NCI-H1048 (cell line): ENCODE data around the gene RNF213.

ENCODE experiments used
- DNase-seq: peaks from one replicate; lab custom pipeline; 2025; lab: John Stamatoyannopoulos, UW

The RNF213 gene

DNA sequence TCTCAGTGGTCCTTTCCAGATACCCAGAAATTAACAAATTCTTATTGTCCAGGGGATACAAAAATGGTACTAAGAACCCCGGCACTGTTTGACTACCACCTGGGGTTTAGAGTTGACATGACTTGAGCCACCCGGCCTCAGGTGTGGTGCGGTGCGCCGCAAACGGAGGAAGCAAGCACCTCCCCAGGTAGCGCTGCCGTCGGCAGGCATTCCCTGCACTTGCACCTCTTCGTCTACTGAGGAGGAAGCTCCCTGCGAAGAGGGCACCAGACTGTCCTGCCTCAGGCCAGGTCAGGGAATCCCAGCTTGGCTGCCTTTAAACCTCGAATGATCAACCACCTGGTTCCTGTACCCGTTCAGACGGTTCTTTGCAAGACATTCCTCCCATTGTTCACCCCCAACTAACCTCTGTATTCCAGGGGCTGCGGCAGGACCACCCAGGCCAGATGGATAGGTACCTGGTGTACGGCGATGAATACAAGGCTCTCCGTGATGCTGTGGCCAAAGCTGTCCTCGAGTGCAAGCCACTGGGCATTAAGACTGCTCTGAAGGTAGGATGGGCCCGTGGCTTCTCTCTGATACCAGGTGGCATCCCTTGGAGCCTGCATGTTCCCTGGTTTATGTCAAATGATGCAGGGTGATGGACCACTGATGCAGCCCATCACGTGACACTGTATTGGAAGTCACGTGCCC lies 113.5 kb downstream of the RNF213 start:
- DNase-seq = no peak

DNA sequence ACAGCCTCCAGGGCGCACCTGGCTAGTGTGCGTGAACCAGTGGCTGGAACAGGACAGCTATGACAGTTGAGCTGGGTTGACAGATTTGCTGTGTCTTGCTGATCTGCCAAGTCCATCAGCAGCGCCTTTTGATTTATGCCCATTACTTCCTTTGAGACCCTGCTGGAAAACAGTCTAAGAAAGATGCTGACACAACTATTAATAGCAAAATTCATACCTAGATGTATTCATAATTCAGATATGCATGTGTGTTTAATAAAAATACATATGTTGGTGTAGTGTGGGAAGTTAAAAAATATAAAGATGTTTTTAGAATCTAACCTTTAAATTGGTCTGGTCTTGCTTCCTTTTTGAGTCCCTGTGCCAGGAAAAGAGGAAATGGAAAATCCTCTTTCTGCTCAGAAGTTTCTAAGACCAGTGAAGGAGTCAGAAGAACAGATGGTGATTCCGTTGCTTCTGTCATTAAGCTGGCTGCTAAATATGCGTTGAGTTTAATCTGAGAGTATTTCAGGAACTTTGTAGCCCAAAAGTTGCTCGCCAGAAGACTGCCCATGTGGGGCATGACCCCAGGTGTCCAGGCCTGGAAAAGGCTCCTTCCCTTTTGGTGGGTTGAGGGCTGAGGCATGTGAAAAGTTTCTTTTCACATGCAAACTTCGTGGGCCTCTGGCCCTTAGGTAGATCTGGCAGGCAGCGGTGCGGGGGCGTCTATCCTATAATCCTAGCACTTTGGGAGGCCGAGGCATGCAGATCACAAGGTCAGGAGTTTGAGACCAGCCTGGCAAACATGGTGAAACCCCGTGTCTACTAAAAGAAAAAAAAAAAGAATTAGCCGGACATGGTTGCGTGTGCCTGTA lies 114.3 kb downstream of the RNF213 start:
- DNase-seq = no peak

- no peak for DNase-seq
Observed at GRCh38 chr17:80376531-80376930, 115.9 kb downstream of the RNF213 start.

DNA sequence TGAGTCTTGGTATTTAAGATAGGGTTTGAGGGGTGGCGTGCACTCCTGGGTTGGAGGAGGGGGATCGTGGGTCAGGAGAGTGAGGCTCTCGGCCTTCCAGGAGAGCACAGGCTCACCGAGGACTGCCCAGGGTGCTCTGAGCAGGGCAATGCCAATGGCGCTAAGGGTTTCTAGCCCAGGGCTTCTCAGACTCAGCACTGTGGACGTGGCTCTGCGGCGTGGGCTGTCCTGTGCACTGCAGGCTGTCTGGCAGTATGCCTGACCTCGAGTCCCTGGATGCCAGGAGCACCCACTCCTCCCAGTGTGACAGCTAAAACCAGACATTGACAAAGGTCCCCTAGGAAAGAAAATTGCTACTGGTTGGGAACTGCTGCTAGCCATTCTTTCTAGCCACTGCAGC lies 117.1 kb downstream of the RNF213 start:
- no peak for DNase-seq

DNA sequence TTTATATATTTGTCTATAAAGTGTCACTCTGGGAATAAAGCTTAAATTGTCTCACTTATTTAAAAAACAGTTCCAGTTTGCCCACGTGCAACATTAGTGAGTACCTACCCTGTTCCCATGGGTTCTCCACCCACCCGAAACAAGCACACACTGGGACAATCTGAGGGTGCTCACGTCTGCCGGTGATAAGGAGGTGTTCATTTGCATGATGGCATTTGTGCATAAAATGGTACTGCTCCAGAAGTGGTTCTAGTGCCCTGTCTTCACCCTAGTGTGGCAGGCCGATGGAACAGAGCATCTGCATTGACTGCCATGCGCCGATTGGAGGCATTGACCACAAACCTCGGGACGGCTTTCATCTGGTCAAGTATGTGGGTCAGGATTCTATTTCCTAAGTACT lies 118.7 kb downstream of the RNF213 start:
- no peak for DNase-seq

GRCh38 chr17:80380068-80380467 lies 119.4 kb downstream of the RNF213 start:
- no peak for DNase-seq

DNA sequence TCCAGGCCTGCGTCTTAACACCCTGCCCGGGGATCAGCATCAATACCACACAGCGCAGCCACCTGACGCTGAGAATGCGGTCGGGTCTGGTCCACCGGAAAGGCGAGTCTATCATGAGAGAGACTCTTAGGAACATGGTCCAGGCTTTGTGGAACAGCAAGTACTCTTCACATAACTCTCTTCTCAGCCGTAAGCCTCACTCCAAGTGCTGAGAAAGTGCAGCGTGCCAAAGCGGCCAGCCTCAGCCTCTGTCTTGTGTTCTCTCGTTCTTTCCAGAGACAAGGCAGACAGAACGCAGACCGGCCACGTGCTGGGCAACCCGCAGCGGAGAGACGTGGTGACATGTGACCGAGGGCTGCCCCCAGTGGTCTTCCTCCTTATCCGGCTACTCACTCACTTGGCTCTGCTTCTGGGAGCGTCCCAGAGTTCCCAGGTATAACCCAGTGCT lies 119.9 kb downstream of the RNF213 start:
- DNase-seq = no peak

- no peak for DNase-seq
Observed at GRCh38 chr17:80381416-80381923, 120.8 kb downstream of the RNF213 start.

- no peak for DNase-seq
Observed at GRCh38 chr17:80382446-80382845, 121.8 kb downstream of the RNF213 start.

DNA sequence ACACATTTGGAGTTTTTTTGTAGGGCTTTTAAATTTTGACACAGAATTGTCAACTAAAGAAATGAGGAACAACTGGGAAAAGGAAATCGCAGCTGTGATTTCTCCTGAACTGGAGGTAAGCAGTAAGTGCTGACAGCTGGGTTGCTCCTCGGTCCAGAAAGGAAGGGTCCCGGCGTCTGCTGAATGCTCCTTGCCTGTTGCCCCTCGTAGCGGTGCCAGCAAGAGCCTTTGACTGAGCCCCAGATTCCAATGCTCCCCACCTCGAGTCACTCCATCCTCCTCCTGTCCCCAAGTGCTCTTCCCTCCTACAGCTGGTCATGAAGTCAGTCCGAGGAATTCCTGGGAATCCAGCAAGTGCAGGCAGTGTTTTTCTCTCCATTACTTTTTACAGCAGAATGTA lies 122.3 kb downstream of the RNF213 start:
- no peak for DNase-seq

- no peak for DNase-seq
Observed at GRCh38 chr17:80384078-80384960, 123.7 kb downstream of the RNF213 start.

DNA sequence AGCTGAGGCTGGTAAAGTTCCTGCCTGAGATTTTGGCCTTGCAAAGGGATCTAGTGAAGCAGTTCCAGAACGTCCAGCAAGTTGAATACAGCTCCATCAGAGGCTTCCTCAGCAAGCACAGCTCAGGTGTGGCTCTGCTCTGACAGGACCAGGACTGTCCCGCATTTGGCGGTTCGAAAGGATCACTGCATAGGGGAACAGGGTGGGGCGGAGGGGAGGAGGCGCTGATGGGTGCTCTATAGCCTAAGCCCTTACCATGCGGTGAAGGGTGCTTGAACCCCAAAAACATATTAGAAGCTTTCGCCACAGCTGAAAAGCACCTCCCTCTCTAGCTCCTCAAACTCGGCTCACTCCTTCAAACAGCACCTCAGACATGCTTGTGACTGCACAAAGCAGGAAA lies 124.4 kb downstream of the RNF213 start:
- no peak for DNase-seq

- DNase-seq = no peak
Observed at GRCh38 chr17:80386341-80386740, 125.7 kb downstream of the RNF213 start.

DNA sequence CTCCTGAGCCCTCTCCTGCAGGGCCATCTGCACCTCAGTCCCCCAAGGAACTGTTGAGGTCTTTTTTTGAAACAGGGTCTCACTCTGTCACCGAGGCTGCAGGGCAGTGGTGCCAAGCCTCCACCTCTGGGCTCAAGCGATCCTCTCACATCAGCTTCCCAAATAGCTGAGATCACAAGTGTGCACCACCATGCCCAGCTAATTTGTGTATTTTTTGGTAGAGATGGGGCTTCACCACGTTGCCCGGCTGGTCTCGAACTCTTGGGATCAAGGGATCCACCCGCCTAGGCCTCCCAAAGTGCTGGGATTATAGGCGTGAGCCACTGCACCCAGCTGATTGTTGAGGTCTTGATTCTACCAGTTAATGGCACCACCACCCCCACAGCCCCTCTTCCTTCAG lies 126.4 kb downstream of the RNF213 start:
- no peak for DNase-seq

GRCh38 chr17:80388175-80388574 lies 127.5 kb downstream of the RNF213 start:
- DNase-seq = no peak

DNA sequence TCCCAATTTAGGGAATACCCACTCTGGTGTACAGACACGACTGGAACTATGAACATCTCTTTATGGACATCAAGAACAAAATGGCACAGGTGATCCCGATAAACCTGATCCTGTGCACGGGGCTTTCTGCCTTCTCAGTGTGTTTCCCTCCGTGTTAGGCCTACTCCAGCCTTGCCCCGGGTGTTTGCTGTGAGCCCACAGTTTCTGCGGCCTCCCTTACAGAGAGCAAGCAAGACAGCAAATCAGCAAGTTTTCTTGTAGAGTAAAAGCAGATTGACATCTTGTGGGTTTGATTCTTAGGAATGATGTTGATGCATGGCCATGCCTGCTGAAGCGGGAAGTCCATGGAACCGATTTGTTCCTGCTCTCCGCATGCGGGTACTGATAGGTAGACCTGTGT lies 127.9 kb downstream of the RNF213 start:
- DNase-seq = no peak

- no peak for DNase-seq
Observed at GRCh38 chr17:80389011-80389995, 128.7 kb downstream of the RNF213 start.

- DNase-seq = no peak
Observed at GRCh38 chr17:80393241-80393890, 132.7 kb downstream of the RNF213 start.

DNA sequence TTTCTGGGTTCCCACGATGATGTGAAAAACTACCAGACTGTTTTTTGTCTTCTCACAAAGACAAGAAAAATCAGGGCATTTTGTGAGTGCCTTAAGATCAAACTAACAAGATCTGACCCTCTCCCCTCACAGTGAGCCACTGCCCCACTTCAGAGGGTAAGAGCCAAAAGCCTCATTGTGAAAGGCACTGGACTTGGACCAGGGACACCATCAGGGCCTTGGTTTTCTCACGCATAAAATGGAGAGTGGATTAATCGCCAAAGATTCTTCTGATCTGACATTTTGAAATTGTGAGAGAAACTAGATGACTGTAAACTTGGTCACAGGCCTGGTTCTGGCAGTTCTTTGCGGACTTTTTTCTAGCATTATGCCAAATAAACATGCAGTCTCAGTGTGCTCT lies 133.3 kb downstream of the RNF213 start:
- DNase-seq = no peak

DNA sequence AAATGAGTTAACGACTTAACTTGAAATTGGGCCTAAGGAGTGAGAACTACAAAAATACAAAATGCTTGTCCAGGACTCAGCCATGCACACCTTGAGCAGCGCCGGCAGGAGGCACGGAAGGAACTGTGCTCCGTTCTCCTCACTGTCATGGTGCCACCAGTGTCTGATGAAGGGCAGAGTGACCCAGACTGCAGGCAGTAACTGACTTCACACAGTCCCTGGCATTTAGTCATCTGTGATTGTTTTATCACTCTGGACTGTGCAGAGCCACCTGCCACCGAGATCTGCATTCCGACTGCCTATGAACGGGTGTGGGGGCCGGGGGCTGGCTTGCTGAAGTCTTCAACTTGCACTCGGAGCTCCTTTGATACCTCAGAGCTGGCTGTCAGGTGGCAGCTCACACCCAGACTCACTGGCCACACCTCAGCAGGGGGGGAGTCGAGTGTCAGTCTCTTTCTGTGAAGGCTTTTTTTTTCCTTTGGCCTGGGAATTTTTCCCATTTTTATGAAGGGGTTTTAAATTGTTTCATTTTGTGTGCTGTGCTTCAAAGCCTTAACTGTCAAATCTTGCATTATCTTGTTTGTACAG lies 134.1 kb downstream of the RNF213 start:
- DNase-seq = no peak
